SK-N-SH treated with all-trans-retinoic acid at 6 μM for 48 hours (cell line): ENCODE measurements around the gene LEO1.

Source experiments
- ARNTL ChIP-seq: fragments of 450-650 bp; formaldehyde crosslinking; IDR thresholded peaks from 2 replicates; pipeline ENCODE4 v1.5.0; 2020; ENCODE audit warnings: low read depth, mild to moderate bottlenecking, moderate library complexity, borderline replicate concordance
- BACH2 ChIP-seq: fragments of 250-450 bp; sonication (Bioruptor Pico); IDR thresholded peaks from 2 replicates; pipeline ENCODE4 v1.9.0; 2021; ENCODE audit warnings: mild to moderate bottlenecking, borderline replicate concordance
- CSDC2 ChIP-seq: fragments of 250-450 bp; sonication (Bioruptor Pico); IDR thresholded peaks from 2 replicates; pipeline ENCODE4 v1.5.0; 2020; ENCODE audit warnings: mild to moderate bottlenecking, moderate library complexity
- GLIS3 ChIP-seq: fragments of 250-450 bp; sonication (Bioruptor Pico); IDR thresholded peaks from 2 replicates; pipeline ENCODE4 v1.5.0; 2020; ENCODE audit warnings: mild to moderate bottlenecking, moderate library complexity
- RARB ChIP-seq: fragments of 250-450 bp; sonication (Bioruptor Pico); IDR thresholded peaks from 2 replicates; pipeline ENCODE4 v1.8.0; 2021; ENCODE audit warnings: mild to moderate bottlenecking, moderate library complexity
- ZFP3 ChIP-seq: fragments of 250-450 bp; sonication (Bioruptor Pico); IDR thresholded peaks from 2 replicates; pipeline ENCODE4 v1.5.0; 2020; ENCODE audit warnings: mild to moderate bottlenecking, moderate library complexity
- ZFP30 ChIP-seq: fragments of 450-650 bp; formaldehyde crosslinking; IDR thresholded peaks from 2 replicates; pipeline ENCODE4 v1.5.0; 2022; ENCODE audit warnings: mild to moderate bottlenecking, moderate library complexity
- ZNF565 ChIP-seq: fragments of 450-650 bp; formaldehyde crosslinking; conservative IDR thresholded peaks from 2 replicates; pipeline ENCODE4 v1.5.0; 2020; ENCODE audit warnings: low read depth, mild to moderate bottlenecking, moderate library complexity
- ZNF70 ChIP-seq: fragments of 450-650 bp; formaldehyde crosslinking; IDR thresholded peaks from 2 replicates; pipeline ENCODE4 v1.5.0; 2020; ENCODE audit warnings: mild to moderate bottlenecking, moderate library complexity
- ZNF8 ChIP-seq: fragments of 450-650 bp; formaldehyde crosslinking; IDR thresholded peaks from 2 replicates; pipeline ENCODE4 v1.5.0; 2020; ENCODE audit warnings: mild to moderate bottlenecking, moderate library complexity
- TF ChIP-seq, protein P1 (sequence below): fragments of 250-450 bp; sonication (Bioruptor Pico); IDR thresholded peaks from 2 replicates; pipeline ENCODE4 v1.8.0; 2020; ENCODE audit warnings: mild to moderate bottlenecking, moderate library complexity, borderline replicate concordance
- TF ChIP-seq, protein P2 (sequence below): fragments of 250-450 bp; sonication (Bioruptor Pico); IDR thresholded peaks from 2 replicates; pipeline ENCODE4 v1.5.1; 2020; ENCODE audit warnings: low read depth, mild to moderate bottlenecking, moderate library complexity
- TF ChIP-seq, protein P3 (sequence below): fragments of 250-450 bp; sonication (Bioruptor Pico); IDR thresholded peaks from 2 replicates; pipeline ENCODE4 v1.5.0; 2020; ENCODE audit warnings: mild to moderate bottlenecking, moderate library complexity

DNA sequence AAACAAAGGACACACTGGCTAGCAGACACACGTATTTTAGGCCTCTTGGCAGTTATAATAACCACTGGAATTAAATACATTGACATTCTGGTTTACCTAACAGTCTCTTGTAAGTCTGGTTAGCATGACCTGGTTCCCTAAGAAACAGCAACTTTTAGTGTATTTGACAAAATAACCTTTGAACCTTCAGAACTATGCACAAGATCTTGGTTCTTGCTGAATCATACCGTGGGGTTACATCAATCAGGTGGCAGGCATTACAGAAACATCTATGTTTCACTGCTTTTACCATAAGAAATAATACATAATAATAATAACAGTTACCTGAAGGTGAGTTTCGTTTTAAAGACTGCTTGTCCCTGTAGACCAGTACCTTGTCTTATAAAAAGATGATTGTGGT, 18.8 kb downstream of the LEO1 start:
- TF ChIP-seq ZNF70 (CRISPR knock-in tag) (no peak), GLIS3 (CRISPR knock-in tag) (no peak), ZFP3 (CRISPR knock-in tag) (no peak), ZNF8 (no peak), CSDC2 (no peak), ZNF565 (no peak), ZFP30 (CRISPR knock-in tag) (no peak), ARNTL (CRISPR knock-in tag) (no peak), BACH2 (CRISPR knock-in tag) (no peak), RARB (CRISPR knock-in tag) (no peak)
- TF ChIP-seq, protein P1, sequence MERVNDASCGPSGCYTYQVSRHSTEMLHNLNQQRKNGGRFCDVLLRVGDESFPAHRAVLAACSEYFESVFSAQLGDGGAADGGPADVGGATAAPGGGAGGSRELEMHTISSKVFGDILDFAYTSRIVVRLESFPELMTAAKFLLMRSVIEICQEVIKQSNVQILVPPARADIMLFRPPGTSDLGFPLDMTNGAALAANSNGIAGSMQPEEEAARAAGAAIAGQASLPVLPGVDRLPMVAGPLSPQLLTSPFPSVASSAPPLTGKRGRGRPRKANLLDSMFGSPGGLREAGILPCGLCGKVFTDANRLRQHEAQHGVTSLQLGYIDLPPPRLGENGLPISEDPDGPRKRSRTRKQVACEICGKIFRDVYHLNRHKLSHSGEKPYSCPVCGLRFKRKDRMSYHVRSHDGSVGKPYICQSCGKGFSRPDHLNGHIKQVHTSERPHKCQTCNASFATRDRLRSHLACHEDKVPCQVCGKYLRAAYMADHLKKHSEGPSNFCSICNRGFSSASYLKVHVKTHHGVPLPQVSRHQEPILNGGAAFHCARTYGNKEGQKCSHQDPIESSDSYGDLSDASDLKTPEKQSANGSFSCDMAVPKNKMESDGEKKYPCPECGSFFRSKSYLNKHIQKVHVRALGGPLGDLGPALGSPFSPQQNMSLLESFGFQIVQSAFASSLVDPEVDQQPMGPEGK (CRISPR knock-in tag) = no peak
- TF ChIP-seq, protein P2, sequence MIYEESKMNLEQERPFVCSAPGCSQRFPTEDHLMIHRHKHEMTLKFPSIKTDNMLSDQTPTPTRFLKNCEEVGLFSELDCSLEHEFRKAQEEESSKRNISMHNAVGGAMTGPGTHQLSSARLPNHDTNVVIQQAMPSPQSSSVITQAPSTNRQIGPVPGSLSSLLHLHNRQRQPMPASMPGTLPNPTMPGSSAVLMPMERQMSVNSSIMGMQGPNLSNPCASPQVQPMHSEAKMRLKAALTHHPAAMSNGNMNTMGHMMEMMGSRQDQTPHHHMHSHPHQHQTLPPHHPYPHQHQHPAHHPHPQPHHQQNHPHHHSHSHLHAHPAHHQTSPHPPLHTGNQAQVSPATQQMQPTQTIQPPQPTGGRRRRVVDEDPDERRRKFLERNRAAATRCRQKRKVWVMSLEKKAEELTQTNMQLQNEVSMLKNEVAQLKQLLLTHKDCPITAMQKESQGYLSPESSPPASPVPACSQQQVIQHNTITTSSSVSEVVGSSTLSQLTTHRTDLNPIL (CRISPR knock-in tag) = no peak
- TF ChIP-seq, protein P3, sequence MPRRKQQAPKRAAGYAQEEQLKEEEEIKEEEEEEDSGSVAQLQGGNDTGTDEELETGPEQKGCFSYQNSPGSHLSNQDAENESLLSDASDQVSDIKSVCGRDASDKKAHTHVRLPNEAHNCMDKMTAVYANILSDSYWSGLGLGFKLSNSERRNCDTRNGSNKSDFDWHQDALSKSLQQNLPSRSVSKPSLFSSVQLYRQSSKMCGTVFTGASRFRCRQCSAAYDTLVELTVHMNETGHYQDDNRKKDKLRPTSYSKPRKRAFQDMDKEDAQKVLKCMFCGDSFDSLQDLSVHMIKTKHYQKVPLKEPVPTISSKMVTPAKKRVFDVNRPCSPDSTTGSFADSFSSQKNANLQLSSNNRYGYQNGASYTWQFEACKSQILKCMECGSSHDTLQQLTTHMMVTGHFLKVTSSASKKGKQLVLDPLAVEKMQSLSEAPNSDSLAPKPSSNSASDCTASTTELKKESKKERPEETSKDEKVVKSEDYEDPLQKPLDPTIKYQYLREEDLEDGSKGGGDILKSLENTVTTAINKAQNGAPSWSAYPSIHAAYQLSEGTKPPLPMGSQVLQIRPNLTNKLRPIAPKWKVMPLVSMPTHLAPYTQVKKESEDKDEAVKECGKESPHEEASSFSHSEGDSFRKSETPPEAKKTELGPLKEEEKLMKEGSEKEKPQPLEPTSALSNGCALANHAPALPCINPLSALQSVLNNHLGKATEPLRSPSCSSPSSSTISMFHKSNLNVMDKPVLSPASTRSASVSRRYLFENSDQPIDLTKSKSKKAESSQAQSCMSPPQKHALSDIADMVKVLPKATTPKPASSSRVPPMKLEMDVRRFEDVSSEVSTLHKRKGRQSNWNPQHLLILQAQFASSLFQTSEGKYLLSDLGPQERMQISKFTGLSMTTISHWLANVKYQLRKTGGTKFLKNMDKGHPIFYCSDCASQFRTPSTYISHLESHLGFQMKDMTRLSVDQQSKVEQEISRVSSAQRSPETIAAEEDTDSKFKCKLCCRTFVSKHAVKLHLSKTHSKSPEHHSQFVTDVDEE = no peak
